ENCODE data around the gene PLA2G4E.

DNA sequence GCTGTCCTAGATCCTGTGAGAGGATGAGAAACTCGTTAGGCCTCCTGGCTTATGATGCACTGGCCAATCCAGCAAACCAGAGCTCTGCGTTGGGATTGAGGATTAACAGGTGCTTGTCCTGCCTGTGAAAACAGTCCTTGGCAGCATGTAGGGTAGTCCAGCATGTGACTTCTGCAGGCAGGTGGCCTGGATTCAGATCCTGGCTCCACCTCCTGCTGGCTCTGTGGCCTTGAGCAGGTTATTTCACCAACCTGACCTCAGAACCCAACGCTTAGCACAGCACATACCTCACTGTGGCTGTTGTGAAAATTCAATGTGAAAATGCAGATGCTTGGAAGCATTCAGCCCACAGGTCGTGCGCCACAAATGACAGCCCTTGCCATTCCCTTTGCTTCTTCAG lies 40.0 kb upstream of the PLA2G4E start:
- TF ChIP-seq CTCF (IDR thresholded peaks at IDR 0.05 in 4 of 5, conservative IDR thresholded peaks at IDR 0.05 in 1 of 5) (no peak), POLR2A (IDR thresholded peaks at IDR 0.05) (no peak)
